ENCODE measurements around the gene KIF3A.

- TF ChIP-seq, protein P1, sequence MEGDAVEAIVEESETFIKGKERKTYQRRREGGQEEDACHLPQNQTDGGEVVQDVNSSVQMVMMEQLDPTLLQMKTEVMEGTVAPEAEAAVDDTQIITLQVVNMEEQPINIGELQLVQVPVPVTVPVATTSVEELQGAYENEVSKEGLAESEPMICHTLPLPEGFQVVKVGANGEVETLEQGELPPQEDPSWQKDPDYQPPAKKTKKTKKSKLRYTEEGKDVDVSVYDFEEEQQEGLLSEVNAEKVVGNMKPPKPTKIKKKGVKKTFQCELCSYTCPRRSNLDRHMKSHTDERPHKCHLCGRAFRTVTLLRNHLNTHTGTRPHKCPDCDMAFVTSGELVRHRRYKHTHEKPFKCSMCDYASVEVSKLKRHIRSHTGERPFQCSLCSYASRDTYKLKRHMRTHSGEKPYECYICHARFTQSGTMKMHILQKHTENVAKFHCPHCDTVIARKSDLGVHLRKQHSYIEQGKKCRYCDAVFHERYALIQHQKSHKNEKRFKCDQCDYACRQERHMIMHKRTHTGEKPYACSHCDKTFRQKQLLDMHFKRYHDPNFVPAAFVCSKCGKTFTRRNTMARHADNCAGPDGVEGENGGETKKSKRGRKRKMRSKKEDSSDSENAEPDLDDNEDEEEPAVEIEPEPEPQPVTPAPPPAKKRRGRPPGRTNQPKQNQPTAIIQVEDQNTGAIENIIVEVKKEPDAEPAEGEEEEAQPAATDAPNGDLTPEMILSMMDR (IDR thresholded peaks at IDR 0.05), result no peak
- TF ChIP-seq POLR2A (IDR thresholded peaks at IDR 0.05) (no peak), POLR2AphosphoS5 (IDR thresholded peaks at IDR 0.05) (no peak), EP300 (IDR thresholded peaks at IDR 0.05) (no peak)
Observed at GRCh38 chr5:132764671-132765238, 27.4 kb upstream of the KIF3A start.
